WTC11 (cell line): Measurements from ENCODE around the gene AHNAK.

Experiments
- ESRRA ChIP-seq: sonication (generic); formaldehyde crosslinking; IDR thresholded peaks from 2 replicates; pipeline ENCODE4 v1.8.1; 2022; ENCODE audit warnings: mild to moderate bottlenecking, missing genetic modification reagents, borderline replicate concordance
- JUN ChIP-seq: sonication (generic); formaldehyde crosslinking; IDR thresholded peaks from 2 replicates; pipeline ENCODE4 v1.8.0; 2023; ENCODE audit warnings: mild to moderate bottlenecking, missing genetic modification reagents
- ZNF121 ChIP-seq: sonication (generic); formaldehyde crosslinking; IDR thresholded peaks from 2 replicates; pipeline ENCODE4 v1.8.0; 2023; ENCODE audit warnings: missing genetic modification reagents
- ZNF232 ChIP-seq: sonication (generic); formaldehyde crosslinking; IDR thresholded peaks from 2 replicates; pipeline ENCODE4 v1.8.0; 2022; ENCODE audit warnings: mild to moderate bottlenecking, missing genetic modification reagents
- TF ChIP-seq, protein P1 (sequence below): fragments of 200-600 bp; IDR thresholded peaks from 2 replicates; pipeline ENCODE4 v1.8.0; 2022; ENCODE audit warnings: antibody characterized with exemption
- TF ChIP-seq, protein P2 (sequence below): sonication (generic); formaldehyde crosslinking; IDR thresholded peaks from 2 replicates; pipeline ENCODE4 v1.8.1; 2022; ENCODE audit warnings: low read depth, mild to moderate bottlenecking, moderate library complexity, missing genetic modification reagents, borderline replicate concordance
- TF ChIP-seq, protein P3 (sequence below): sonication (generic); formaldehyde crosslinking; IDR thresholded peaks from 2 replicates; pipeline ENCODE4 v1.8.1; 2023; ENCODE audit warnings: mild to moderate bottlenecking, missing genetic modification reagents
- TF ChIP-seq, protein P4 (sequence below): sonication (generic); formaldehyde crosslinking; IDR thresholded peaks from 2 replicates; pipeline ENCODE4 v1.8.1; 2023; ENCODE audit warnings: mild to moderate bottlenecking, missing genetic modification reagents, moderate library complexity

DNA sequence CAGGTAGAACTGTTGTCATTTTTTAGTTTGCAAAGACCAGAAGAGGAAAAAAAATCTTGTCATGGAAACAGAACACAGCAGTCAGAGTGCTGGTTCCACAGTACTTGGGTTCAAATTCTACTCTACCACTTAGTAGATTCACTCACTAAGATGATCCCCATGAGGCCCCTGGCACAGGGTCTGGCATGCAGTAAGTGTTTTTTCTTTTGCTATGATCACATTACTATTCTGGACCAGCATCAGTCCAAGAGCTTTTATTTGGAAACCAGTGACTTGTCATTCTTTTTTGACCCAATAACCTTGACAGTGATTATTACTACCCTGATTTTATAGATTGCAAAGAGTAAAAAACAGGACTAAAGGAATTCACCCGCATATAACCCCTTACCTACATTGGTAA lies 23.0 kb upstream of the AHNAK start:
- TF ChIP-seq ESRRA (no peak), JUN (CRISPR knock-in tag) (no peak), ZNF232 (no peak), ZNF121 (CRISPR knock-in tag) (no peak)
- TF ChIP-seq, protein P1, sequence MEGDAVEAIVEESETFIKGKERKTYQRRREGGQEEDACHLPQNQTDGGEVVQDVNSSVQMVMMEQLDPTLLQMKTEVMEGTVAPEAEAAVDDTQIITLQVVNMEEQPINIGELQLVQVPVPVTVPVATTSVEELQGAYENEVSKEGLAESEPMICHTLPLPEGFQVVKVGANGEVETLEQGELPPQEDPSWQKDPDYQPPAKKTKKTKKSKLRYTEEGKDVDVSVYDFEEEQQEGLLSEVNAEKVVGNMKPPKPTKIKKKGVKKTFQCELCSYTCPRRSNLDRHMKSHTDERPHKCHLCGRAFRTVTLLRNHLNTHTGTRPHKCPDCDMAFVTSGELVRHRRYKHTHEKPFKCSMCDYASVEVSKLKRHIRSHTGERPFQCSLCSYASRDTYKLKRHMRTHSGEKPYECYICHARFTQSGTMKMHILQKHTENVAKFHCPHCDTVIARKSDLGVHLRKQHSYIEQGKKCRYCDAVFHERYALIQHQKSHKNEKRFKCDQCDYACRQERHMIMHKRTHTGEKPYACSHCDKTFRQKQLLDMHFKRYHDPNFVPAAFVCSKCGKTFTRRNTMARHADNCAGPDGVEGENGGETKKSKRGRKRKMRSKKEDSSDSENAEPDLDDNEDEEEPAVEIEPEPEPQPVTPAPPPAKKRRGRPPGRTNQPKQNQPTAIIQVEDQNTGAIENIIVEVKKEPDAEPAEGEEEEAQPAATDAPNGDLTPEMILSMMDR, result no peak
- TF ChIP-seq, protein P2, sequence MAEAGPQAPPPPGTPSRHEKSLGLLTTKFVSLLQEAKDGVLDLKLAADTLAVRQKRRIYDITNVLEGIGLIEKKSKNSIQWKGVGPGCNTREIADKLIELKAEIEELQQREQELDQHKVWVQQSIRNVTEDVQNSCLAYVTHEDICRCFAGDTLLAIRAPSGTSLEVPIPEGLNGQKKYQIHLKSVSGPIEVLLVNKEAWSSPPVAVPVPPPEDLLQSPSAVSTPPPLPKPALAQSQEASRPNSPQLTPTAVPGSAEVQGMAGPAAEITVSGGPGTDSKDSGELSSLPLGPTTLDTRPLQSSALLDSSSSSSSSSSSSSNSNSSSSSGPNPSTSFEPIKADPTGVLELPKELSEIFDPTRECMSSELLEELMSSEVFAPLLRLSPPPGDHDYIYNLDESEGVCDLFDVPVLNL (CRISPR knock-in tag), result no peak
- TF ChIP-seq, protein P3, sequence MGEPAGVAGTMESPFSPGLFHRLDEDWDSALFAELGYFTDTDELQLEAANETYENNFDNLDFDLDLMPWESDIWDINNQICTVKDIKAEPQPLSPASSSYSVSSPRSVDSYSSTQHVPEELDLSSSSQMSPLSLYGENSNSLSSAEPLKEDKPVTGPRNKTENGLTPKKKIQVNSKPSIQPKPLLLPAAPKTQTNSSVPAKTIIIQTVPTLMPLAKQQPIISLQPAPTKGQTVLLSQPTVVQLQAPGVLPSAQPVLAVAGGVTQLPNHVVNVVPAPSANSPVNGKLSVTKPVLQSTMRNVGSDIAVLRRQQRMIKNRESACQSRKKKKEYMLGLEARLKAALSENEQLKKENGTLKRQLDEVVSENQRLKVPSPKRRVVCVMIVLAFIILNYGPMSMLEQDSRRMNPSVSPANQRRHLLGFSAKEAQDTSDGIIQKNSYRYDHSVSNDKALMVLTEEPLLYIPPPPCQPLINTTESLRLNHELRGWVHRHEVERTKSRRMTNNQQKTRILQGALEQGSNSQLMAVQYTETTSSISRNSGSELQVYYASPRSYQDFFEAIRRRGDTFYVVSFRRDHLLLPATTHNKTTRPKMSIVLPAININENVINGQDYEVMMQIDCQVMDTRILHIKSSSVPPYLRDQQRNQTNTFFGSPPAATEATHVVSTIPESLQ (CRISPR knock-in tag), result no peak
- TF ChIP-seq, protein P4, sequence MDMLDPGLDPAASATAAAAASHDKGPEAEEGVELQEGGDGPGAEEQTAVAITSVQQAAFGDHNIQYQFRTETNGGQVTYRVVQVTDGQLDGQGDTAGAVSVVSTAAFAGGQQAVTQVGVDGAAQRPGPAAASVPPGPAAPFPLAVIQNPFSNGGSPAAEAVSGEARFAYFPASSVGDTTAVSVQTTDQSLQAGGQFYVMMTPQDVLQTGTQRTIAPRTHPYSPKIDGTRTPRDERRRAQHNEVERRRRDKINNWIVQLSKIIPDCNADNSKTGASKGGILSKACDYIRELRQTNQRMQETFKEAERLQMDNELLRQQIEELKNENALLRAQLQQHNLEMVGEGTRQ (CRISPR knock-in tag), result no peak
